ENCODE measurements around the gene STK40.

DNA sequence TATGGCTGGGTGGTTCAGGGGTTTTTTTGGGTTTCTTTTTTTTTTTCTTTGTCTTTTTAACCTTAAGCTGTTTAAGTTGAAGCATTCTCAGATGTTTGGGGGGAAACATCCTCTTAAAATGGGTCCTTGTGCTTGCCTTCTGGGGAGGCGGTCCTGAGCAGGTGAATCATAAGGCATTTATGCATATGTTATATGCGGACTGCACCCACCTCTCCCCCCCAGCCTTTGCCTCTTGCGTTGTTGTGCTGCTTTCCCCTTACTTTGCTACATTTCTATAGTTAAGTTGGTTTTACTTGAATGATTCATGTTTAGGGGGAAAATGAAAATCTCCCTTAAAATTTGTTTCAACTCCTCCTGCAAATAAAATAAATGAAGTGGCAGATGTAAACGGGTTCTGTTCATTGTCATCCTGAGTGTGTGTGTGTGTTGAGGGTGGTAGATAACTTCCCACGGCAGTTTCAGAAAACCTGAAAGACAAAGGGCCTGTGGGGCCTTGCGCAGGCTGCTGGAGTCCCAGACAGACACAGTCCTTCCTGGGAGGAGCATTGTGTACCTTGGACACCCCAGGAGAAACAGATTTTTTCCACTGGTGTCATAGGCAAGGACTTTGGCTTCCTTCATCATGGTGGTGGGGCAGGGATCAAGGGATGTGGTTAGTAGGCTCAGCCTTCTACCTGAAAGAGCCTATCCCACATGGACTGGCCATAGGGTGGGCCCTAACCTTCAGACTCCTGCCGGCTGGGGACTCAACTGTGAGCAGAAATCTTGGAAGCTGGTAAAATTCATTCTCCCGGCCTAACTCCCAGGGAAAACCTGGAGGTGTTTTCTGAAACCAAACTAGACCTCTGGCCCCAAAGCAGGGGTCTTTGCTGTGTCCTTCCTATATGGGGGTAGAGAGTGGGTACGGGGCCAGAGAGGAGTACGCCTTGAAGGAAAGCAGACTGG, 80.5 kb downstream of the STK40 start:
- TF ChIP-seq, protein P1, sequence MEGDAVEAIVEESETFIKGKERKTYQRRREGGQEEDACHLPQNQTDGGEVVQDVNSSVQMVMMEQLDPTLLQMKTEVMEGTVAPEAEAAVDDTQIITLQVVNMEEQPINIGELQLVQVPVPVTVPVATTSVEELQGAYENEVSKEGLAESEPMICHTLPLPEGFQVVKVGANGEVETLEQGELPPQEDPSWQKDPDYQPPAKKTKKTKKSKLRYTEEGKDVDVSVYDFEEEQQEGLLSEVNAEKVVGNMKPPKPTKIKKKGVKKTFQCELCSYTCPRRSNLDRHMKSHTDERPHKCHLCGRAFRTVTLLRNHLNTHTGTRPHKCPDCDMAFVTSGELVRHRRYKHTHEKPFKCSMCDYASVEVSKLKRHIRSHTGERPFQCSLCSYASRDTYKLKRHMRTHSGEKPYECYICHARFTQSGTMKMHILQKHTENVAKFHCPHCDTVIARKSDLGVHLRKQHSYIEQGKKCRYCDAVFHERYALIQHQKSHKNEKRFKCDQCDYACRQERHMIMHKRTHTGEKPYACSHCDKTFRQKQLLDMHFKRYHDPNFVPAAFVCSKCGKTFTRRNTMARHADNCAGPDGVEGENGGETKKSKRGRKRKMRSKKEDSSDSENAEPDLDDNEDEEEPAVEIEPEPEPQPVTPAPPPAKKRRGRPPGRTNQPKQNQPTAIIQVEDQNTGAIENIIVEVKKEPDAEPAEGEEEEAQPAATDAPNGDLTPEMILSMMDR (conservative IDR thresholded peaks at IDR 0.05; ENCODE audit: low read depth in 2 of 2) = no peak
- TF ChIP-seq POLR2AphosphoS5 (IDR thresholded peaks at IDR 0.05; ENCODE audit: low read depth) = no peak
- no peak for TF ChIP-seq EZH2 (IDR thresholded peaks at IDR 0.05; ENCODE audit: low read depth, unreplicated experiment)
- no peak for TF ChIP-seq NANOG (IDR thresholded peaks at IDR 0.05; ENCODE audit: borderline replicate concordance)
- TF ChIP-seq, protein P2, sequence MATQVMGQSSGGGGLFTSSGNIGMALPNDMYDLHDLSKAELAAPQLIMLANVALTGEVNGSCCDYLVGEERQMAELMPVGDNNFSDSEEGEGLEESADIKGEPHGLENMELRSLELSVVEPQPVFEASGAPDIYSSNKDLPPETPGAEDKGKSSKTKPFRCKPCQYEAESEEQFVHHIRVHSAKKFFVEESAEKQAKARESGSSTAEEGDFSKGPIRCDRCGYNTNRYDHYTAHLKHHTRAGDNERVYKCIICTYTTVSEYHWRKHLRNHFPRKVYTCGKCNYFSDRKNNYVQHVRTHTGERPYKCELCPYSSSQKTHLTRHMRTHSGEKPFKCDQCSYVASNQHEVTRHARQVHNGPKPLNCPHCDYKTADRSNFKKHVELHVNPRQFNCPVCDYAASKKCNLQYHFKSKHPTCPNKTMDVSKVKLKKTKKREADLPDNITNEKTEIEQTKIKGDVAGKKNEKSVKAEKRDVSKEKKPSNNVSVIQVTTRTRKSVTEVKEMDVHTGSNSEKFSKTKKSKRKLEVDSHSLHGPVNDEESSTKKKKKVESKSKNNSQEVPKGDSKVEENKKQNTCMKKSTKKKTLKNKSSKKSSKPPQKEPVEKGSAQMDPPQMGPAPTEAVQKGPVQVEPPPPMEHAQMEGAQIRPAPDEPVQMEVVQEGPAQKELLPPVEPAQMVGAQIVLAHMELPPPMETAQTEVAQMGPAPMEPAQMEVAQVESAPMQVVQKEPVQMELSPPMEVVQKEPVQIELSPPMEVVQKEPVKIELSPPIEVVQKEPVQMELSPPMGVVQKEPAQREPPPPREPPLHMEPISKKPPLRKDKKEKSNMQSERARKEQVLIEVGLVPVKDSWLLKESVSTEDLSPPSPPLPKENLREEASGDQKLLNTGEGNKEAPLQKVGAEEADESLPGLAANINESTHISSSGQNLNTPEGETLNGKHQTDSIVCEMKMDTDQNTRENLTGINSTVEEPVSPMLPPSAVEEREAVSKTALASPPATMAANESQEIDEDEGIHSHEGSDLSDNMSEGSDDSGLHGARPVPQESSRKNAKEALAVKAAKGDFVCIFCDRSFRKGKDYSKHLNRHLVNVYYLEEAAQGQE (IDR thresholded peaks at IDR 0.05; ENCODE audit: unreplicated experiment) = no peak
- TF ChIP-seq JUNB (IDR thresholded peaks at IDR 0.05; ENCODE audit: unreplicated experiment) = no peak
- no peak for TF ChIP-seq EZH2phosphoT487 (IDR thresholded peaks at IDR 0.05; ENCODE audit: unreplicated experiment)
